Measurements from ENCODE around the gene PTK7. TPM values are rescaled to one million over a fixed set of nuclear protein-coding genes. Genes with fewer than 3 reads are reported as not detected.

Gene PTK7
- total and polyA plus RNA-seq, 3 donors from 2014 or later: 58.8 to 68.7 (median 60.8) TPM

DNA sequence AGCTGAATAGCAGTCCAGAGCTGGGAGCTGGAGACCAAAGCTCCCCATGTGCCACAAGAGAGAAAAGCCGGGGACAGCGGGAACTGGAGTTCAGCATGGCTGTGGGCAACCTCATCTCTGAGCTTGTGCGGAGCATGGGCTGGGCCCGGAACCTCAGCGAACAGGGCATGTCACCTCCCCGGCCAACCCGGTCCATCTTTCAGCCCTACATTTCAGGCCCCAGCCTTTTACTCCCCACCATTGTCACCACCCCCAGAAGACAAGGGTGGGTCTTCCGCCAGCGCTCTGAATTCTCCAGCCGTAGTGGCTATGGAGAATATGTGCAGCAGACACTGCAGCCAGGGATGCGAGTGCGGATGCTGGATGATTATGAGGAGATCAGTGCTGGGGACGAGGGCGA is 109.9 kb downstream of the PTK7 start:
- Histone ChIP-seq H3K27ac (no peak overlapping the region), H3K4me1 (peaks cover 10% of the 10 kb centered on the region), H3K27me3 (no peaks in the 10 kb centered on the region), H3K36me3 (ENCODE audit: low read depth, missing control alignments) (no peaks in the 10 kb centered on the region), H3K9me3 (no peaks in the 10 kb centered on the region), H3K4me3 (no peak overlapping the region)
- 94 to 97% methylated on average over 12 to 14 of the region's 14 CpGs for WGBS, 2 donors
- TF ChIP-seq POLR2A (IDR thresholded peaks at IDR 0.05): no peak
- TF ChIP-seq, protein P1, sequence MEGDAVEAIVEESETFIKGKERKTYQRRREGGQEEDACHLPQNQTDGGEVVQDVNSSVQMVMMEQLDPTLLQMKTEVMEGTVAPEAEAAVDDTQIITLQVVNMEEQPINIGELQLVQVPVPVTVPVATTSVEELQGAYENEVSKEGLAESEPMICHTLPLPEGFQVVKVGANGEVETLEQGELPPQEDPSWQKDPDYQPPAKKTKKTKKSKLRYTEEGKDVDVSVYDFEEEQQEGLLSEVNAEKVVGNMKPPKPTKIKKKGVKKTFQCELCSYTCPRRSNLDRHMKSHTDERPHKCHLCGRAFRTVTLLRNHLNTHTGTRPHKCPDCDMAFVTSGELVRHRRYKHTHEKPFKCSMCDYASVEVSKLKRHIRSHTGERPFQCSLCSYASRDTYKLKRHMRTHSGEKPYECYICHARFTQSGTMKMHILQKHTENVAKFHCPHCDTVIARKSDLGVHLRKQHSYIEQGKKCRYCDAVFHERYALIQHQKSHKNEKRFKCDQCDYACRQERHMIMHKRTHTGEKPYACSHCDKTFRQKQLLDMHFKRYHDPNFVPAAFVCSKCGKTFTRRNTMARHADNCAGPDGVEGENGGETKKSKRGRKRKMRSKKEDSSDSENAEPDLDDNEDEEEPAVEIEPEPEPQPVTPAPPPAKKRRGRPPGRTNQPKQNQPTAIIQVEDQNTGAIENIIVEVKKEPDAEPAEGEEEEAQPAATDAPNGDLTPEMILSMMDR (IDR thresholded peaks at IDR 0.05): no peak
- no peak for DNase-seq
- intact Hi-C loops (cut with DNase I; ENCODE audit: low total_unique reads): no loop called here

DNA sequence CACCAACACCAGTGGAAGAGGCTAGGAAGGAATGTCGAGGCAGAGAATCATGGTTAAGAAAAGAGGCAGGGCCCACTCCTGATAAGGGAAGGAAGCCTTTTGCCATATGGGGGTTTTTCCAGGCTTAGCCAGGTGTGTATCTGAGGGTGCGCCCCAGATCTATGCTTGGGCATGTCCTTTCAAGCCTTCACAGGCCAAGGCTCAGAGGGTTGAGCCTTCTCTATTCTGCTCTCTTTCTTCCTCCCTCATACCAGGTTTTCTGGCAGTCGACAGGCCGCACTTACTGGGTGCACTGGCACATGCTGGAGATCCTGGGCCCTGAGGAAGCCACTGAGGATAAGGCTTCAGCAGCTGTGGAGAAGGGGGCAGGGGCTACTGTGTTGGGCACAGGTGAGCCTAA is 110.6 kb downstream of the PTK7 start:
- 90 to 98% methylated on average over 4 of the region's 4 CpGs for WGBS, 2 donors
- H3K4me3 ChIP-seq: no peak overlapping the region
- no peak for DNase-seq
- intact Hi-C loops (cut with DNase I; ENCODE audit: low total_unique reads): no loop called here
- H3K9me3 ChIP-seq: no peaks in the 10 kb centered on the region
- H3K4me1 ChIP-seq: peaks cover 6% of the 10 kb centered on the region
- no peak overlapping the region for H3K27ac ChIP-seq
- H3K36me3 ChIP-seq (ENCODE audit: low read depth, missing control alignments): no peaks in the 10 kb centered on the region
- H3K27me3 ChIP-seq: no peaks in the 10 kb centered on the region
- no peak for TF ChIP-seq POLR2A (IDR thresholded peaks at IDR 0.05)
- TF ChIP-seq, protein P1 (IDR thresholded peaks at IDR 0.05): no peak

DNA sequence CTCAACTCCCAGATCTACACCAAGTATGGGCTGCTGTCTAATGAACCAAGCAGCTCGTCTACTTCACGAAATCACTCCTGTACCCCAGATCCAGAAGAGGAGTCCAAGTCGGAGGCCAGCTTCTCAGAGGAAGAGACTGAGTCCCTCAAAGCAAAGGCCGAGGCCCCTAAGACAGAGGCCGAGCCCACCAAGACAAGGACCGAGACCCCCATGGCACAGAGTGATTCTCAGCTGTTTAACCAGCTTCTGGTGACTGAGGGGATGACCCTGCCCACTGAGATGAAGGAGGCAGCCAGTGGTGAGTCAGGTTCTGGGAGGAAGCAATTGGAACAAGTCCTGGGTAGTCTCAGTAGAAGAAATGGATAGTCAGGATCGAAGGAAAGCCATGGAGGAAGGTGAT is 111.7 kb downstream of the PTK7 start:
- H3K36me3 ChIP-seq (ENCODE audit: low read depth, missing control alignments): no peaks in the 10 kb centered on the region
- no peaks in the 10 kb centered on the region for H3K27me3 ChIP-seq
- intact Hi-C loops (cut with DNase I; ENCODE audit: low total_unique reads): no loop called here
- peaks cover 5% of the 10 kb centered on the region for H3K4me1 ChIP-seq
- no peaks in the 10 kb centered on the region for H3K9me3 ChIP-seq
- DNase-seq: no peak
- H3K4me3 ChIP-seq: no peak overlapping the region
- WGBS, 2 donors: 96 to 98% methylated on average over 6 to 7 of the region's 7 CpGs
- H3K27ac ChIP-seq: no peak overlapping the region
- no peak for TF ChIP-seq POLR2A (IDR thresholded peaks at IDR 0.05)
- TF ChIP-seq, protein P1 (IDR thresholded peaks at IDR 0.05): no peak

DNA sequence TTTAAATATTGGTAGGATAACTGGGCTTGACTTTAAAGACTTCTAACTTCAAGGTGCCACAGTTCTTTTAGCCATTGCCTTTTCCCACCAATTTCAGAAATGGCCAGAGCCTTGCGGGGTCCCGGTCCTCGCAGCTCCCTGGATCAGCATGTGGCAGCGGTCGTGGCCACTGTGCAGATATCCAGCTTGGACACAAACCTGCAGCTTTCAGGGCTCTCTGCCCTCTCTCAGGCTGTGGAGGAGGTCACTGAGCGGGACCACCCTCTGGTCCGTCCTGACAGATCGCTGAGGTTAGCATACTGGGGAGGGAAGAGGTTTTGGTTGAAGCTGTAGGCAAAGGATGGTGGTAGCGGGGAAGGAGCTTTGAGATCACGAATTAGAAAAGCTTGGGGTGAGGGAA is 112.3 kb downstream of the PTK7 start:
- no peak overlapping the region for H3K27ac ChIP-seq
- no peaks in the 10 kb centered on the region for H3K36me3 ChIP-seq (ENCODE audit: low read depth, missing control alignments)
- peaks cover under 1% of the 10 kb centered on the region for H3K4me1 ChIP-seq
- H3K9me3 ChIP-seq: no peaks in the 10 kb centered on the region
- H3K27me3 ChIP-seq: no peaks in the 10 kb centered on the region
- 91 to 97% methylated on average over 10 of the region's 10 CpGs for WGBS, 2 donors
- no peak for DNase-seq
- H3K4me3 ChIP-seq: no peak overlapping the region
- no peak for TF ChIP-seq POLR2A (IDR thresholded peaks at IDR 0.05)
- TF ChIP-seq, protein P1 (IDR thresholded peaks at IDR 0.05): no peak
- intact Hi-C loops (cut with DNase I; ENCODE audit: low total_unique reads): no loop called here

DNA sequence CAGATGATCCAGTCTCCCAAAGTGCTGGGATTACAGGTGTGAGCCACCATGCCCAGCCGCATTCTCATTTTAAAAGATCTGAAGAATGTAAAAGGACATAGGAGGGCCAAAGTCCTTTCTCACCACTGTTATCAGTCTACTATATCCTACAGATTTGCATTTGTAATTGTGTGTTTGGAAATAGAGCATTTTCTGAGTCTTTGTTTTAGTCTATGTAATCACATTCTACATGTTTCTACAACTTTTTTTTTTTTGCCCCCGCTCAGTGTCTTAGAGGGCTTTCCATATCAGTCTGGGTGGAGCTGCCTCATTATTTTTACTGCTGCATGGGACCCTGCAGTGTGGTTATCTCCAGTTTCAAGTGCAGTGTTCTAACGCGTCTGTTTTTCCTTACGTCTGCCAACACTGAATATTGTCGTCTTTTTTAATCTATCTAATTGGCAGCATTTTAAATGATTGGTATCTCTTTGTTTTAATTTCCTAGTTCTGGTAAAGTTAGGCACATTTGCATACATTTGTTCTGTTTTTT is 113.7 kb downstream of the PTK7 start:
- no peak overlapping the region for H3K27ac ChIP-seq
- DNase-seq: no peak
- intact Hi-C loops (cut with DNase I; ENCODE audit: low total_unique reads): no loop called here
- WGBS, 2 donors: 84 to 88% methylated on average over 6 of the region's 6 CpGs
- H3K9me3 ChIP-seq: no peaks in the 10 kb centered on the region
- TF ChIP-seq, protein P1 (IDR thresholded peaks at IDR 0.05): no peak
- no peak for TF ChIP-seq POLR2A (IDR thresholded peaks at IDR 0.05)
- H3K36me3 ChIP-seq (ENCODE audit: low read depth, missing control alignments): no peaks in the 10 kb centered on the region
- H3K4me3 ChIP-seq: no peak overlapping the region
- no peaks in the 10 kb centered on the region for H3K4me1 ChIP-seq
- no peaks in the 10 kb centered on the region for H3K27me3 ChIP-seq
